HepG2 (cell line): ENCODE data around the gene HOXA10.

Experiments used
- DPF2 ChIP-seq: sonication (generic); formaldehyde crosslinking; IDR thresholded peaks from 2 replicates; pipeline ENCODE4 v1.4.0; 2020; ENCODE audit warnings: mild to moderate bottlenecking, low read depth, missing genetic modification reagents, borderline replicate concordance
- EHMT2 ChIP-seq: fragments of 200-600 bp; sonication (generic); IDR thresholded peaks from 2 replicates; pipeline ENCODE4 v1.7.0; 2017; ENCODE audit warnings: antibody characterized with exemption, low read depth, low read length, borderline replicate concordance
- ETV6 ChIP-seq: sonication (generic); formaldehyde crosslinking; conservative IDR thresholded peaks from 2 replicates; pipeline ENCODE4 v1.4.0; 2020; ENCODE audit warnings: missing genetic modification reagents
- FOXK2 ChIP-seq: fragments of 450-650 bp; IDR thresholded peaks from 2 replicates; pipeline ENCODE4 v1.6.1; 2016
- HDAC2 ChIP-seq: sonication (generic); formaldehyde crosslinking; IDR thresholded peaks from 2 replicates; pipeline ENCODE4 v1.4.0; 2020; ENCODE audit warnings: missing genetic modification reagents
- HMG20B ChIP-seq: conservative IDR thresholded peaks from 2 replicates; pipeline ENCODE4 v1.6.1; 2016; ENCODE audit warnings: missing genetic modification reagents, missing compliant biosample characterization
- MYNN ChIP-seq: sonication (generic); formaldehyde crosslinking; IDR thresholded peaks from 2 replicates; pipeline ENCODE4 v1.4.0; 2020; ENCODE audit warnings: mild to moderate bottlenecking, low read depth, missing genetic modification reagents
- ZBTB8A ChIP-seq: sonication (generic); formaldehyde crosslinking; IDR thresholded peaks from 2 replicates; pipeline ENCODE4 v1.4.0; 2020; ENCODE audit warnings: mild to moderate bottlenecking, low read depth, missing genetic modification reagents, borderline replicate concordance
- TF ChIP-seq, protein P1 (sequence below): sonication (generic); formaldehyde crosslinking; IDR thresholded peaks from 2 replicates; pipeline ENCODE4 v1.4.0; 2020; ENCODE audit warnings: missing genetic modification reagents
- TF ChIP-seq, protein P2 (sequence below): sonication (generic); formaldehyde crosslinking; IDR thresholded peaks from 2 replicates; pipeline ENCODE4 v1.9.0; 2021; ENCODE audit warnings: missing genetic modification reagents, borderline replicate concordance

GRCh38 chr7:27169658-27170425 lies 4.3 kb downstream of the HOXA10 start:
- TF ChIP-seq, protein P1, sequence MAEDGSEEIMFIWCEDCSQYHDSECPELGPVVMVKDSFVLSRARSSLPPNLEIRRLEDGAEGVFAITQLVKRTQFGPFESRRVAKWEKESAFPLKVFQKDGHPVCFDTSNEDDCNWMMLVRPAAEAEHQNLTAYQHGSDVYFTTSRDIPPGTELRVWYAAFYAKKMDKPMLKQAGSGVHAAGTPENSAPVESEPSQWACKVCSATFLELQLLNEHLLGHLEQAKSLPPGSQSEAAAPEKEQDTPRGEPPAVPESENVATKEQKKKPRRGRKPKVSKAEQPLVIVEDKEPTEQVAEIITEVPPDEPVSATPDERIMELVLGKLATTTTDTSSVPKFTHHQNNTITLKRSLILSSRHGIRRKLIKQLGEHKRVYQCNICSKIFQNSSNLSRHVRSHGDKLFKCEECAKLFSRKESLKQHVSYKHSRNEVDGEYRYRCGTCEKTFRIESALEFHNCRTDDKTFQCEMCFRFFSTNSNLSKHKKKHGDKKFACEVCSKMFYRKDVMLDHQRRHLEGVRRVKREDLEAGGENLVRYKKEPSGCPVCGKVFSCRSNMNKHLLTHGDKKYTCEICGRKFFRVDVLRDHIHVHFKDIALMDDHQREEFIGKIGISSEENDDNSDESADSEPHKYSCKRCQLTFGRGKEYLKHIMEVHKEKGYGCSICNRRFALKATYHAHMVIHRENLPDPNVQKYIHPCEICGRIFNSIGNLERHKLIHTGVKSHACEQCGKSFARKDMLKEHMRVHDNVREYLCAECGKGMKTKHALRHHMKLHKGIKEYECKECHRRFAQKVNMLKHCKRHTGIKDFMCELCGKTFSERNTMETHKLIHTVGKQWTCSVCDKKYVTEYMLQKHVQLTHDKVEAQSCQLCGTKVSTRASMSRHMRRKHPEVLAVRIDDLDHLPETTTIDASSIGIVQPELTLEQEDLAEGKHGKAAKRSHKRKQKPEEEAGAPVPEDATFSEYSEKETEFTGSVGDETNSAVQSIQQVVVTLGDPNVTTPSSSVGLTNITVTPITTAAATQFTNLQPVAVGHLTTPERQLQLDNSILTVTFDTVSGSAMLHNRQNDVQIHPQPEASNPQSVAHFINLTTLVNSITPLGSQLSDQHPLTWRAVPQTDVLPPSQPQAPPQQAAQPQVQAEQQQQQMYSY (CRISPR knock-in tag) = no peak
- TF ChIP-seq HDAC2 = no peak
- no peak for TF ChIP-seq ETV6 (CRISPR knock-in tag)
- TF ChIP-seq HMG20B (CRISPR knock-in tag) = no peak
- TF ChIP-seq ZBTB8A (CRISPR knock-in tag) = no peak
- TF ChIP-seq FOXK2 = no peak
- TF ChIP-seq EHMT2 = no peak
- no peak for TF ChIP-seq MYNN (CRISPR knock-in tag)
- TF ChIP-seq, protein P2, sequence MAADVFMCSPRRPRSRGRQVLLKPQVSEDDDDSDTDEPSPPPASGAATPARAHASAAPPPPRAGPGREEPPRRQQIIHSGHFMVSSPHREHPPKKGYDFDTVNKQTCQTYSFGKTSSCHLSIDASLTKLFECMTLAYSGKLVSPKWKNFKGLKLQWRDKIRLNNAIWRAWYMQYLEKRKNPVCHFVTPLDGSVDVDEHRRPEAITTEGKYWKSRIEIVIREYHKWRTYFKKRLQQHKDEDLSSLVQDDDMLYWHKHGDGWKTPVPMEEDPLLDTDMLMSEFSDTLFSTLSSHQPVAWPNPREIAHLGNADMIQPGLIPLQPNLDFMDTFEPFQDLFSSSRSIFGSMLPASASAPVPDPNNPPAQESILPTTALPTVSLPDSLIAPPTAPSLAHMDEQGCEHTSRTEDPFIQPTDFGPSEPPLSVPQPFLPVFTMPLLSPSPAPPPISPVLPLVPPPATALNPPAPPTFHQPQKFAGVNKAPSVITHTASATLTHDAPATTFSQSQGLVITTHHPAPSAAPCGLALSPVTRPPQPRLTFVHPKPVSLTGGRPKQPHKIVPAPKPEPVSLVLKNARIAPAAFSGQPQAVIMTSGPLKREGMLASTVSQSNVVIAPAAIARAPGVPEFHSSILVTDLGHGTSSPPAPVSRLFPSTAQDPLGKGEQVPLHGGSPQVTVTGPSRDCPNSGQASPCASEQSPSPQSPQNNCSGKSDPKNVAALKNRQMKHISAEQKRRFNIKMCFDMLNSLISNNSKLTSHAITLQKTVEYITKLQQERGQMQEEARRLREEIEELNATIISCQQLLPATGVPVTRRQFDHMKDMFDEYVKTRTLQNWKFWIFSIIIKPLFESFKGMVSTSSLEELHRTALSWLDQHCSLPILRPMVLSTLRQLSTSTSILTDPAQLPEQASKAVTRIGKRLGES (CRISPR knock-in tag) = no peak
- TF ChIP-seq DPF2 (CRISPR knock-in tag) = no peak
